SK-N-SH treated with all-trans-retinoic acid at 6 μM for 48 hours (cell line): ENCODE measurements around the gene USP5.
A peak's percentile ranks its signal among the peaks of the same experiment; 100 is the strongest.

Experiments
- ATAC-seq: fragments of 200-7000 bp; cut with Tn5 transposase; 3 replicates; pipeline ENCODE4 v1.9.1; 2020; ENCODE audit warnings: mild to moderate bottlenecking, moderate library complexity
- ARNTL ChIP-seq: fragments of 450-650 bp; formaldehyde crosslinking; IDR thresholded peaks from 2 replicates; pipeline ENCODE4 v1.5.0; 2020; ENCODE audit warnings: low read depth, mild to moderate bottlenecking, moderate library complexity, borderline replicate concordance
- BACH2 ChIP-seq: fragments of 250-450 bp; sonication (Bioruptor Pico); IDR thresholded peaks from 2 replicates; pipeline ENCODE4 v1.9.0; 2021; ENCODE audit warnings: mild to moderate bottlenecking, borderline replicate concordance
- CSDC2 ChIP-seq: fragments of 250-450 bp; sonication (Bioruptor Pico); IDR thresholded peaks from 2 replicates; pipeline ENCODE4 v1.5.0; 2020; ENCODE audit warnings: mild to moderate bottlenecking, moderate library complexity
- ESRRG ChIP-seq: fragments of 250-450 bp; sonication (Bioruptor Pico); IDR thresholded peaks from 2 replicates; pipeline ENCODE4 v1.6.1; 2021; ENCODE audit warnings: mild to moderate bottlenecking
- GLIS3 ChIP-seq: fragments of 250-450 bp; sonication (Bioruptor Pico); IDR thresholded peaks from 2 replicates; pipeline ENCODE4 v1.5.0; 2020; ENCODE audit warnings: mild to moderate bottlenecking, moderate library complexity
- ISL1 ChIP-seq: fragments of 250-450 bp; sonication (Bioruptor Pico); IDR thresholded peaks from 2 replicates; pipeline ENCODE4 v2.1.2; 2022; ENCODE audit warnings: mild to moderate bottlenecking, moderate library complexity
- OSR1 ChIP-seq: fragments of 250-450 bp; sonication (Bioruptor Pico); IDR thresholded peaks from 2 replicates; pipeline ENCODE4 v1.8.0; 2022; ENCODE audit warnings: moderate library complexity, mild to moderate bottlenecking, inconsistent platforms
- PATZ1 ChIP-seq: fragments of 250-450 bp; sonication (Bioruptor Pico); IDR thresholded peaks from 2 replicates; pipeline ENCODE4 v1.8.0; 2020; ENCODE audit warnings: mild to moderate bottlenecking, moderate library complexity, borderline replicate concordance
- PPARA ChIP-seq: fragments of 250-450 bp; sonication (Bioruptor Pico); IDR thresholded peaks from 2 replicates; pipeline ENCODE4 v1.5.0; 2020; ENCODE audit warnings: mild to moderate bottlenecking, borderline replicate concordance
- RARB ChIP-seq: fragments of 250-450 bp; sonication (Bioruptor Pico); IDR thresholded peaks from 2 replicates; pipeline ENCODE4 v1.8.0; 2021; ENCODE audit warnings: mild to moderate bottlenecking, moderate library complexity
- SNAI2 ChIP-seq: fragments of 250-450 bp; sonication (Bioruptor Pico); IDR thresholded peaks from 2 replicates; pipeline ENCODE4 v1.5.0; 2020; ENCODE audit warnings: mild to moderate bottlenecking, moderate library complexity
- TCF4 ChIP-seq: fragments of 250-450 bp; sonication (Bioruptor Pico); IDR thresholded peaks from 2 replicates; pipeline ENCODE4 v1.8.0; 2021; ENCODE audit warnings: mild to moderate bottlenecking, moderate library complexity, borderline replicate concordance
- TOX ChIP-seq: fragments of 250-450 bp; sonication (Bioruptor Pico); IDR thresholded peaks from 2 replicates; pipeline ENCODE4 v1.8.0; 2021; ENCODE audit warnings: mild to moderate bottlenecking, moderate library complexity, borderline replicate concordance
- TSHZ2 ChIP-seq: fragments of 250-450 bp; sonication (Bioruptor Pico); IDR thresholded peaks from 2 replicates; pipeline ENCODE4 v1.5.0; 2020; ENCODE audit warnings: mild to moderate bottlenecking, moderate library complexity
- ZC3H10 ChIP-seq: fragments of 250-450 bp; sonication (Bioruptor Pico); IDR thresholded peaks from 2 replicates; pipeline ENCODE4 v1.5.1; 2021; ENCODE audit warnings: mild to moderate bottlenecking, moderate library complexity
- ZFP3 ChIP-seq: fragments of 250-450 bp; sonication (Bioruptor Pico); IDR thresholded peaks from 2 replicates; pipeline ENCODE4 v1.5.0; 2020; ENCODE audit warnings: mild to moderate bottlenecking, moderate library complexity
- ZFP30 ChIP-seq: fragments of 450-650 bp; formaldehyde crosslinking; IDR thresholded peaks from 2 replicates; pipeline ENCODE4 v1.5.0; 2022; ENCODE audit warnings: mild to moderate bottlenecking, moderate library complexity
- ZNF565 ChIP-seq: fragments of 450-650 bp; formaldehyde crosslinking; conservative IDR thresholded peaks from 2 replicates; pipeline ENCODE4 v1.5.0; 2020; ENCODE audit warnings: low read depth, mild to moderate bottlenecking, moderate library complexity
- ZNF70 ChIP-seq: fragments of 450-650 bp; formaldehyde crosslinking; IDR thresholded peaks from 2 replicates; pipeline ENCODE4 v1.5.0; 2020; ENCODE audit warnings: mild to moderate bottlenecking, moderate library complexity
- ZNF8 ChIP-seq: fragments of 450-650 bp; formaldehyde crosslinking; IDR thresholded peaks from 2 replicates; pipeline ENCODE4 v1.5.0; 2020; ENCODE audit warnings: mild to moderate bottlenecking, moderate library complexity
- TF ChIP-seq, protein P1 (sequence below): fragments of 250-450 bp; sonication (Bioruptor Pico); IDR thresholded peaks from 2 replicates; pipeline ENCODE4 v1.5.1; 2021; ENCODE audit warnings: mild to moderate bottlenecking, moderate library complexity
- TF ChIP-seq, protein P2 (sequence below): fragments of 250-450 bp; sonication (Bioruptor Pico); IDR thresholded peaks from 2 replicates; pipeline ENCODE4 v1.5.1; 2020; ENCODE audit warnings: low read depth, mild to moderate bottlenecking, moderate library complexity
- TF ChIP-seq, protein P3 (sequence below): fragments of 250-450 bp; sonication (Bioruptor Pico); IDR thresholded peaks from 2 replicates; pipeline ENCODE4 v1.8.0; 2021; ENCODE audit warnings: low read depth, mild to moderate bottlenecking, moderate library complexity, borderline replicate concordance

The USP5 gene

GRCh38 chr12:6866920-6867412 lies 15.0 kb downstream of the USP5 start:
- peak; percentile 8 for ATAC-seq
- TF ChIP-seq ARNTL (CRISPR knock-in tag) (no peak), PPARA (CRISPR knock-in tag) (no peak), TCF4 (CRISPR knock-in tag) (no peak), GLIS3 (CRISPR knock-in tag) (no peak), CSDC2 (CRISPR knock-in tag) (no peak), OSR1 (CRISPR knock-in tag) (no peak), ISL1 (CRISPR knock-in tag) (no peak), ESRRG (no peak), PATZ1 (no peak), BACH2 (CRISPR knock-in tag) (no peak), ZNF70 (CRISPR knock-in tag) (no peak), ZC3H10 (no peak), ZNF8 (no peak), ZFP3 (CRISPR knock-in tag) (no peak), RARB (no peak)
- TF ChIP-seq, protein P1, sequence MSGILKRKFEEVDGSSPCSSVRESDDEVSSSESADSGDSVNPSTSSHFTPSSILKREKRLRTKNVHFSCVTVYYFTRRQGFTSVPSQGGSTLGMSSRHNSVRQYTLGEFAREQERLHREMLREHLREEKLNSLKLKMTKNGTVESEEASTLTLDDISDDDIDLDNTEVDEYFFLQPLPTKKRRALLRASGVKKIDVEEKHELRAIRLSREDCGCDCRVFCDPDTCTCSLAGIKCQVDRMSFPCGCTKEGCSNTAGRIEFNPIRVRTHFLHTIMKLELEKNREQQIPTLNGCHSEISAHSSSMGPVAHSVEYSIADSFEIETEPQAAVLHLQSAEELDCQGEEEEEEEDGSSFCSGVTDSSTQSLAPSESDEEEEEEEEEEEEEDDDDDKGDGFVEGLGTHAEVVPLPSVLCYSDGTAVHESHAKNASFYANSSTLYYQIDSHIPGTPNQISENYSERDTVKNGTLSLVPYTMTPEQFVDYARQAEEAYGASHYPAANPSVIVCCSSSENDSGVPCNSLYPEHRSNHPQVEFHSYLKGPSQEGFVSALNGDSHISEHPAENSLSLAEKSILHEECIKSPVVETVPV (CRISPR knock-in tag), result no peak
- TF ChIP-seq, protein P2, sequence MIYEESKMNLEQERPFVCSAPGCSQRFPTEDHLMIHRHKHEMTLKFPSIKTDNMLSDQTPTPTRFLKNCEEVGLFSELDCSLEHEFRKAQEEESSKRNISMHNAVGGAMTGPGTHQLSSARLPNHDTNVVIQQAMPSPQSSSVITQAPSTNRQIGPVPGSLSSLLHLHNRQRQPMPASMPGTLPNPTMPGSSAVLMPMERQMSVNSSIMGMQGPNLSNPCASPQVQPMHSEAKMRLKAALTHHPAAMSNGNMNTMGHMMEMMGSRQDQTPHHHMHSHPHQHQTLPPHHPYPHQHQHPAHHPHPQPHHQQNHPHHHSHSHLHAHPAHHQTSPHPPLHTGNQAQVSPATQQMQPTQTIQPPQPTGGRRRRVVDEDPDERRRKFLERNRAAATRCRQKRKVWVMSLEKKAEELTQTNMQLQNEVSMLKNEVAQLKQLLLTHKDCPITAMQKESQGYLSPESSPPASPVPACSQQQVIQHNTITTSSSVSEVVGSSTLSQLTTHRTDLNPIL (CRISPR knock-in tag), result no peak

DNA sequence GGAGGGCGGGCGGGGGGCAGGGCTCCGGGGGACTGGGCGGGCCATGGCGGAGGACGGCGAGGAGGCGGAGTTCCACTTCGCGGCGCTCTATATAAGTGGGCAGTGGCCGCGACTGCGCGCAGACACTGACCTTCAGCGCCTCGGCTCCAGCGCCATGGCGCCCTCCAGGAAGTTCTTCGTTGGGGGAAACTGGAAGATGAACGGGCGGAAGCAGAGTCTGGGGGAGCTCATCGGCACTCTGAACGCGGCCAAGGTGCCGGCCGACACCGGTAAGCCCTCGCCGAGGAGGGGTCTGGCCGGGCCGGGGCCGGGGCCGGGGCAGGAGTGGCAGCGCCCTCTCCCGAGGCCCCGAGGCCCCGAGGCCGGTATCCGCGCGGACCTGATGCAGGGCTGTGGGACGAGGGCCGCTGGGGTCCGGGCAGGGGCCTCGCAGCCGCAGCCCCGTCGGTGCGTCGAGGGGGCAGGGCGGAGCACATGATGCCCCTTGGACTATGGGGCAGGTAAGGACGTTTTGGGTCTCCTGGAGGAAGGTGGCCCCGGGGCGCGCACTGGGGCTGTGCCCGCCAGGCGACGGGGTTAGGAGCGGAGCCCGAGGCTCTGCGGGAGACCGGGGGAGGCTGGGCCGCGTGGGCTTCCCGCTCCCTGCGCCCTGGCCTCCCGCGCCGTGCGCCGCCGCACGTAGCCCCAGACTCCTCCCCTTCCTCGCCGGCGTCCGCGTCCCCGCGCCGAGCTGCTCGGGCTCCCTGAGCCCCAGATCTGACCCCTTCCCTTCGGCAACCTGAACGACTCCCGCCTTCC lies 15.7 kb downstream of the USP5 start, which contains the start of gene TPI1:
Gene TPI1 (plus strand): TSS at position 119 of the 798 bp plus-strand sequence. CDS start 36 bp downstream, at position 155.
- no peak for TF ChIP-seq PPARA (CRISPR knock-in tag)
- TF ChIP-seq ARNTL (CRISPR knock-in tag), result no peak
- TF ChIP-seq, protein P3, sequence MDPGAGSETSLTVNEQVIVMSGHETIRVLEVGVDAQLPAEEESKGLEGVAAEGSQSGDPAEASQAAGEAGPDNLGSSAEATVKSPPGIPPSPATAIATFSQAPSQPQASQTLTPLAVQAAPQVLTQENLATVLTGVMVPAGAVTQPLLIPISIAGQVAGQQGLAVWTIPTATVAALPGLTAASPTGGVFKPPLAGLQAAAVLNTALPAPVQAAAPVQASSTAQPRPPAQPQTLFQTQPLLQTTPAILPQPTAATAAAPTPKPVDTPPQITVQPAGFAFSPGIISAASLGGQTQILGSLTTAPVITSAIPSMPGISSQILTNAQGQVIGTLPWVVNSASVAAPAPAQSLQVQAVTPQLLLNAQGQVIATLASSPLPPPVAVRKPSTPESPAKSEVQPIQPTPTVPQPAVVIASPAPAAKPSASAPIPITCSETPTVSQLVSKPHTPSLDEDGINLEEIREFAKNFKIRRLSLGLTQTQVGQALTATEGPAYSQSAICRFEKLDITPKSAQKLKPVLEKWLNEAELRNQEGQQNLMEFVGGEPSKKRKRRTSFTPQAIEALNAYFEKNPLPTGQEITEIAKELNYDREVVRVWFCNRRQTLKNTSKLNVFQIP (CRISPR knock-in tag), result no peak
- no peak for TF ChIP-seq ZNF70 (CRISPR knock-in tag)
- no peak for TF ChIP-seq SNAI2 (CRISPR knock-in tag)
- no peak for TF ChIP-seq CSDC2 (CRISPR knock-in tag)
- no peak for TF ChIP-seq ZC3H10
- TF ChIP-seq, protein P2 (CRISPR knock-in tag), result no peak
- TF ChIP-seq ZNF565 (CRISPR knock-in tag), result no peak
- TF ChIP-seq ZFP30 (CRISPR knock-in tag), result no peak
- TF ChIP-seq ESRRG, result no peak
- TF ChIP-seq TCF4 (CRISPR knock-in tag), result no peak
- no peak for TF ChIP-seq GLIS3 (CRISPR knock-in tag)
- no peak for TF ChIP-seq TSHZ2
- TF ChIP-seq ZNF8, result no peak
- no peak for TF ChIP-seq BACH2 (CRISPR knock-in tag)
- TF ChIP-seq, protein P1 (CRISPR knock-in tag), result no peak
- TF ChIP-seq ZFP3 (CRISPR knock-in tag), result no peak
- no peak for TF ChIP-seq TOX (CRISPR knock-in tag)
- peak; percentile 79 for ATAC-seq
